ENCODE results near the gene IFT172. TPM values are rescaled to one million over a fixed set of nuclear protein-coding genes. Genes with fewer than 3 reads are reported as not detected.
"Not testable (repeated sequence)": the region's sequence is repeated elsewhere in the genome, so short reads cannot be mapped to it uniquely, and the experiment has no call there.

Gene IFT172
- total RNA-seq, 4 donors from 2014 or later = 3.1 to 16.8 (median 8.6) TPM

GRCh38 chr2:27428213-27428977, 61.1 kb downstream of the IFT172 start, which contains the start of gene NRBP1:
NRBP1 (plus strand) TSS chr2:27428631; CDS start chr2:27433274, 4,643 bp downstream.
- in situ Hi-C loops (cut with MboI; ENCODE audit: low sequenced_read_pairs in 4 of 4) = no loop called here
- peaks cover 34 to 43% of the 10 kb centered on the region in 2 donors for H3K4me1 ChIP-seq
- no peaks in the 10 kb centered on the region for H3K27me3 ChIP-seq
- H3K27ac ChIP-seq = peak within 1 kb of the TSS; percentile 93 to 100 (median 100)
- no peaks in the 10 kb centered on the region for H3K9me3 ChIP-seq
- DNase-seq (peak; percentile 87 to 89), ATAC-seq (peak; percentile 88 to 89)
- H3K4me3 ChIP-seq = peak within 1 kb of the TSS; percentile 81 to 100 (median 98)
- intact Hi-C loops (cut with DNase I; ENCODE audit: low total_unique reads) = loop anchor here (1.0 to 2.0 kb wide), 2 partner anchors 19 to 48 kb away; partner anchors contain the start of genes PPM1G and ZNF513
- H3K36me3 ChIP-seq = peaks cover 0 to 4% of the 10 kb centered on the region in 2 donors
- no peak for TF ChIP-seq CTCF (IDR thresholded peaks at IDR 0.05 in 4 of 5, conservative IDR thresholded peaks at IDR 0.05 in 1 of 5)
- peak; percentile 94 to 97 for TF ChIP-seq POLR2A (IDR thresholded peaks at IDR 0.05)

GRCh38 chr2:27427863-27428212, 61.7 kb downstream of the IFT172 start:
- Histone ChIP-seq H3K27me3 (no peaks in the 10 kb centered on the region), H3K4me3 (peak overlapping the region; percentile 81 to 100 (median 98)), H3K27ac (peak overlapping the region; percentile 93 to 100 (median 100)), H3K9me3 (no peaks in the 10 kb centered on the region), H3K36me3 (no peaks in the 10 kb centered on the region), H3K4me1 (peaks cover 33 to 39% of the 10 kb centered on the region in 2 donors)
- TF ChIP-seq CTCF (IDR thresholded peaks at IDR 0.05 in 4 of 5, conservative IDR thresholded peaks at IDR 0.05 in 1 of 5) = no peak
- TF ChIP-seq POLR2A (IDR thresholded peaks at IDR 0.05) = no peak
- in situ Hi-C loops (cut with MboI; ENCODE audit: low sequenced_read_pairs in 4 of 4) (no loop called here), intact Hi-C loops (cut with DNase I; ENCODE audit: low total_unique reads) (loop anchor here (1.0 to 2.0 kb wide), 2 partner anchors 19 to 47 kb away; partner anchors contain the start of genes PPM1G and ZNF513)
- ATAC-seq (no peak), DNase-seq (no peak)

GRCh38 chr2:27425039-27425438, 64.5 kb downstream of the IFT172 start:
- intact Hi-C loops (cut with DNase I; ENCODE audit: low total_unique reads); H3K27me3 ChIP-seq; H3K27ac ChIP-seq; H3K9me3 ChIP-seq; DNase-seq; in situ Hi-C loops (cut with MboI; ENCODE audit: low sequenced_read_pairs in 4 of 4); ATAC-seq; H3K36me3 ChIP-seq; H3K4me3 ChIP-seq: not testable (repeated sequence)
- peaks cover 12 to 15% of the 10 kb centered on the region in 2 donors for H3K4me1 ChIP-seq

GRCh38 chr2:27422958-27423357, 66.6 kb downstream of the IFT172 start:
- Histone ChIP-seq H3K9me3 (no peaks in the 10 kb centered on the region), H3K4me3 (no peak overlapping the region), H3K4me1 (peaks cover 5 to 7% of the 10 kb centered on the region in 2 donors), H3K27ac (no peak overlapping the region), H3K36me3 (no peaks in the 10 kb centered on the region), H3K27me3 (no peaks in the 10 kb centered on the region)
- DNase-seq (no peak), ATAC-seq (no peak)
- intact Hi-C loops (cut with DNase I; ENCODE audit: low total_unique reads) (no loop called here), in situ Hi-C loops (cut with MboI; ENCODE audit: low sequenced_read_pairs in 4 of 4) (no loop called here)
- TF ChIP-seq POLR2A (IDR thresholded peaks at IDR 0.05) (no peak), CTCF (IDR thresholded peaks at IDR 0.05 in 4 of 5, conservative IDR thresholded peaks at IDR 0.05 in 1 of 5) (no peak)

- Histone ChIP-seq H3K9me3 (no peaks in the 10 kb centered on the region), H3K27me3 (no peaks in the 10 kb centered on the region), H3K36me3 (no peaks in the 10 kb centered on the region), H3K4me3 (no peak overlapping the region), H3K4me1 (no peaks in the 10 kb centered on the region), H3K27ac (no peak overlapping the region)
- DNase-seq (no peak), ATAC-seq (no peak)
- TF ChIP-seq CTCF (IDR thresholded peaks at IDR 0.05 in 4 of 5, conservative IDR thresholded peaks at IDR 0.05 in 1 of 5) (no peak), POLR2A (IDR thresholded peaks at IDR 0.05) (no peak)
- intact Hi-C loops (cut with DNase I; ENCODE audit: low total_unique reads) = no loop called here
- in situ Hi-C loops (cut with MboI; ENCODE audit: low sequenced_read_pairs in 4 of 4) = no loop called here
Observed at GRCh38 chr2:27421660-27422250, 67.8 kb downstream of the IFT172 start.
